Frontal cortex (tissue), 4 donors: ENCODE data around the gene DTHD1. TPM values are rescaled to one million over a fixed set of nuclear protein-coding genes. Genes with fewer than 3 reads are reported as not detected.

Experiments used
- DNase-seq, 2 donors: peaks; one replicate each; pipeline ENCODE4 v3.0.0; 2012; ENCODE audit warnings: low spot score in 2 of 2
- FAIRE-seq: peaks from 2 replicates; lab custom pipeline; 2012; peaks lifted over from hg19 to GRCh38; lab: Jason Lieb, UNC
- total RNA-seq: library from RNA; depleted of rRNA; stranded (reverse); fragments of >200 nt; gene quantifications from one replicate; pipeline ENCODE4 v1.2.3, GENCODE V29; 2014
- donor health status: control.
- donor health status: control.
- donor health status: control.

The DTHD1 gene
- total RNA-seq, 1 donor from 2014 or later: under 0.01 TPM

DNA sequence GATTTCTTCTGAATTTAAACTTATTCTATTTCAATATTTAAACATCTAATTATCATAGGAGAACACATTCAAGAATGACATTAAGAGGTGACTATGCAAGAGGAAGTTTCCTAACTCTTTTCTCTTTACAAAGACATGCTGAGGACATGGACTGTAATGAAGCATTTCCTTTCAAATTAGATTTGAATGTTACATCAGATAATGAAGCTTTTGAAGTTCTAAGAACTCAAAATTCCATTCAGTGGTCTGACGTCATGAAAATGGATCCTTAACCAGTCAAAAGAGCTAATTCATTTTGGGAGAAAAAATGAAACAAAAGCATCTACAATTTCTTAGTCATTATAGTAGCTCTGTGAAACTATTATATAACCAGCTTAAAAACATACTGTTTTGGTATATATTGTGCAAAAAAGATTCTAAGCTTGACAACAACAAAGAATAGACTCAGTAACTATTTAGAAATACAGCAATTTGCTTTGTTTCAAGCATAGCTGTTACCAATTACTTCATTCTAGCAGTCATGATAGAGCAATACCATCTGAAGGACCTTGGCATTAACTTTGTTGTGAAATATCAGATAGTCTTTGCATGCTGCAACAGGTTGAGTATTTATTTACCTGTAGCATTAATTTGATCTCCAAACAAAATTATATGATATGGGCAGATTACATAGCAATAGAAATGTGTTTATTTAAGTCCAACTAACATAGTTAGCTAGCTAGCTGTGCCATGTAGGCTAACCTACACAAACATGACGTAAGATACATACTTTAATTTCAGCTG, 13.7 kb upstream of the DTHD1 start:
- DNase-seq (no peak), FAIRE-seq (no peak)

DNA sequence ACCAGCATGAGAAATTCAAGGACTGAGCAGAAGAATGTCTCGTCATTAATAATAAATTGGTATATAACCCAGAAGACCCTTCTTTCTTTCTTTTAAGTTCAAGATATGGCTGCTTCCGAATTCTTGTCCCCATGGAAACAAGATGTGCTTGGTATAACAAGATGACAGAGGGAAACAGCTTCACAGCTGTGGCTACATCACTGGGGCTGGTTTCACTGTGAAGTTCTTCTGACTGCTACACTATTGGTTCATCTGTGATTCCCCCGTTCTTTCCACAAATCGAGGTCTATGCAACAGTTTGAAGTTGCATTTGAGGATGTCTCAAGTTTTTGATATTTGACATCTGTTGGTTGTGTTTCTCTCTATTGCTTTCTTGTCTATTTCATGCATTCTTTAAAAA, 12.3 kb upstream of the DTHD1 start:
- no peak for DNase-seq
- FAIRE-seq: no peak

DNA sequence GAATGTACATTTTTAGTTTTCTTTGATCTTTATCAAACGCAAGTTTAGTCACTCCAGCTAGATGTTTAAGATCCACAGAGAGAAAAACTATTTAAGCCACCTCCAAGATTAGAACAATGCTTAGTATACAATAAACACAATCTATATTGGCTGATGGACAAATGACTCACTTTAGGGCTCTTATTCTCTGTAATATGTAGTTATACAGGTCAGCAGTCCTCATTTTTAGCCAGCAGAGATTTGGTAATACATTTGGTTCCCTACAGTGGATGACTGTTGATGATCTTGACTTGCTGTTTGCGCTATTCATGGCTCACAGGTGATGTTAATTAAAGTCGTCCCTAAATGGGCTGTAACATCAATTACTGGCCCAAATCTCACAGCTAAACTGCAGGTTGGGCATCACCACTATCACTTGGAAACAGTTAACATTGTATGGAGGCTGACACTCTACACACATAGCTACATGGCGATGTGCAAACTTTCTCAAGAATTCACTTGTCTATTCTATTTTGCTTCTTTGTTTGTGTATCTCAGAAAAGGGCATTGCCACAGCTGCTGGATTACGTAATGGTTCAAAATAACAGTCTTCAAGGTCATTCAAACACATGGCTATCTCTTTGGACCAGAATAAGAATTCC, 11.8 kb upstream of the DTHD1 start:
- DNase-seq: no peak
- FAIRE-seq: no peak

DNA sequence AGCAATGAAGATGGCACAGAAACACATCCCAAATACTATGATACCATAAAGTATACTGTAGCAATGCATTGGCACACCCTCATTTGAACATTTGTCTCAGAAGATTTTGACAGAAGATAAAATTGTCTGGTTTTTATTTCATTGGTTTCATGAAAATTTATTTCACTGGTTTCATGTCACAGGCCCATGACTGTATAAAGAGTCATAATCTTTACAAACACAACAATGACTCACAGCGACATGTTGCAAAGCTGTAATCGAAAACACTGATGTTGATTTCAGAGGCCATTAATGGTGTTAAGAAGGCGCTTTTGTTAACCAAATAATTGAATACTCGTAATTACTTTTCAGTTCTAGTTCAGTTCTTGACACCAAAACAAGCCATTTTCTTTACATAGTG, 8.1 kb upstream of the DTHD1 start:
- no peak for FAIRE-seq
- DNase-seq: no peak

DNA sequence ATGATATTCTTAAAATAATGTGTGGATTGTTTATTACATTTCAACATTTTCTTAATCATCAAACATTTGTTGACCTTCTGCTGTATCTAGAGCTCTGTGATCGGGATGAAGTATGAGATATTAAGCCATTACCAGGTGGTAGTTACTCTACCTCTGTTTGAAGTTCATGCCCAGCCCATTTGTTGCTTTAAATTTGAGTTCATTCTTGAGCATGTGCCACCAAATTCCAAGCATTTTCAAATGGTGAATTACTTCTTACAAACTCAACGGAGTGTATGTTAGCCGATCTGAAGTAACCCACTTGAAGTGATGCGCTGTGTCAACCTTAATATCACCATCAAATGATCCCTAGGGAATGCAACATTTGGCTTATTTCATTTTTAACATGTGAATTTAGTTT, 7.3 kb upstream of the DTHD1 start:
- FAIRE-seq: no peak
- no peak for DNase-seq

GRCh38 chr4:36277533-36277932, 3.9 kb upstream of the DTHD1 start:
- FAIRE-seq (no peak), DNase-seq (no peak)

- DNase-seq (no peak), FAIRE-seq (no peak)
These were observed 2.6 kb upstream of the DTHD1 start for GRCh38 chr4:36278789-36279188.

DNA sequence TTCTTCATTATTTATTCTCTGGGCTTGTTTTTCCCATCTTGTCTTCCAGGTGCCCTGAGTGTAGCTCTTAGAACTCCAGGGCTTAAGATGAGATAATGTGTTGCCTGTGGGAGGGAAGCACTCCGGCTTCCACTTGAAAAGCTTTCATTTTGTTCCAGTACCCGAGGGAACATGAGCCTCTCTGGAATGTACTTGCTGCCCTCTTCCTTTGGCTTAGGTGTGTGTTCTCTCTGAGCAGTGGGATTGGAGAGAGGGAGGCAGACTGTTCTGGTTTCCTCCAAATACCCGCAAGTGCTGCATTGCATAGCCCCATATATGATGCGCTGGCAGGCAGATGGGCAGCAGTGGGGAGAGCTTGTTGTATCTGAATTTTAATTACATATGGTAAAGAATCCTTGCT, 861 bp upstream of the DTHD1 start:
- FAIRE-seq: no peak
- DNase-seq: peak in 1 of 2 donors; percentile 12

GRCh38 chr4:36282503-36283030, 1.2 kb downstream of the DTHD1 start:
- FAIRE-seq (no peak), DNase-seq (no peak)

DNA sequence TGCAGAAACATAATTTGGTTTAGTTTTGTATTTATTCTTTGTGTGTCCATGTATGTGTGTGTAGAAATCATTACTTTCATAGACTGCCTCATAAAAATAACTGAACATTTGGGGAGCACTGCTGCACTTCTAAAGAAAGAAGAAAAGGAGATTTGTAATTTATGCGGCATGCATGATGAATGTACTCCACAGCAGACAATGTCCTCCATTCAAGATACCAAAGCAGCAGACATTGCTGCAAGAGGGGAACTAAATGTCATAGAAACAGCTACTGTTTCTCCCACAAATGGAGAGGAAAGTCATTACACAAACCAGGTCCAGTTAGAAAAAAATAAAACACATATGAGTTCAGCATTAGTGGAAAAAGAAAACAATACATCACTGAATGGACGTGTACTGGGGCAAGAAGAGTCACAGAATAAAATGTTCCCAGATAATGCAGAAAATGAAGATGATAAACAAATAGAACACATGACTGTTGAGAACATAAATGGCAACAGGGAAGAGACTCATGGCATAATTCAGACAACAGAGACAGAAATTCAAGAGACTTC, 2.6 kb downstream of the DTHD1 start:
- FAIRE-seq: peak; percentile 26
- DNase-seq: no peak

GRCh38 chr4:36285784-36286480, 4.5 kb downstream of the DTHD1 start:
- FAIRE-seq (no peak), DNase-seq (no peak)

GRCh38 chr4:36286481-36286871, 5.1 kb downstream of the DTHD1 start:
- FAIRE-seq (no peak), DNase-seq (no peak)

DNA sequence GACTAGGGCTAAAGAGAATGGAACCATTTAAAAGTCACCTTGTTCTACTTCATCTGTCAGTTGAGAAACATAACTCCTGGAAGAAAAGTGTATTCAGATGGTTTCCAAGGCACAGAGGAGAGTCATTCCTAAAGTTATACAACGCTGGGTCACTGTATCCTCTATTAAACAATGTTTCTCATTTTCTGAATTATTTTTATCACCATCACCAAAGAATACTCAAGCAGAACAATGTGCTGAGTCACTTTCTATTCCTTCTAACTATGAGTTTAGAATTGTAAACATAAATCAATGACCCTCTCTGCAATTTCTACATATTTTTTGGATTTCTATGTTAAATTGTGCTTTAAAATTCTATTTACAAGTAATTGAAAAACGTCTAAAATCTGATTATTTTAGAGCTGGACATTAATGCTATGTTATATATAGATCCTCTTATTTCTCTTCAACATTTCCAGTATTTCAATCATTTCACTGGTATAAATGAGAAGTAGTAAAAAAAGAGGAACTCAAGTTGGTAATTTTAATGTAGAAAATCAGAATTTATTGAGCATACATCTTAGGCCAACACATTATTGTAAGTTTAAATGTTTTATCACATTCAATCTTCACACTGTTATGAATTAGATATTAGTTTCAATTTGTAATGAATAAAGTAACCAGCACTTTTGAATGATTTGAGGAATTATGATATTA, 7.5 kb downstream of the DTHD1 start:
- DNase-seq (no peak), FAIRE-seq (peak; percentile 70)

- DNase-seq: no peak
- no peak for FAIRE-seq
These were observed 9.2 kb downstream of the DTHD1 start for GRCh38 chr4:36290641-36291040.

- DNase-seq (no peak), FAIRE-seq (no peak)
These were observed 11.3 kb downstream of the DTHD1 start for GRCh38 chr4:36292556-36293188.

DNA sequence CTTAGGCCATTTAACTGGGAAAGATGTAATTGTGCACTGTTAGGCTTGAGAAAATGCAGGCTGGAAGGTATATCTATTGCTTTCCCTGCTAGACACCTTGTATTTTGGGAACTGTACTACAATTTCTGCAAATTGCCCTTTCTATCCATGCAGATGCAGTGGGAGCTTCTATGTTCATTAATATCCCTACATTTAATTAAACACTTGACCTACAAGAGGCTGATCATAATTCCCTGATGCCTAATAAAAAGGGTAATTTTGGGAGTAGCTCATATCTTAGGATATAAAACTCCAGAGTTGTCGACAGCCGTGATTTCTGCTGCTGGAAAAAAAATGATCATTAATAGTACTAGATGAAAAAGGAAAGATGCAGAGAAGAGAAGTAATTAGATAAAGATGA, 19.7 kb downstream of the DTHD1 start:
- no peak for DNase-seq
- FAIRE-seq: no peak

DNA sequence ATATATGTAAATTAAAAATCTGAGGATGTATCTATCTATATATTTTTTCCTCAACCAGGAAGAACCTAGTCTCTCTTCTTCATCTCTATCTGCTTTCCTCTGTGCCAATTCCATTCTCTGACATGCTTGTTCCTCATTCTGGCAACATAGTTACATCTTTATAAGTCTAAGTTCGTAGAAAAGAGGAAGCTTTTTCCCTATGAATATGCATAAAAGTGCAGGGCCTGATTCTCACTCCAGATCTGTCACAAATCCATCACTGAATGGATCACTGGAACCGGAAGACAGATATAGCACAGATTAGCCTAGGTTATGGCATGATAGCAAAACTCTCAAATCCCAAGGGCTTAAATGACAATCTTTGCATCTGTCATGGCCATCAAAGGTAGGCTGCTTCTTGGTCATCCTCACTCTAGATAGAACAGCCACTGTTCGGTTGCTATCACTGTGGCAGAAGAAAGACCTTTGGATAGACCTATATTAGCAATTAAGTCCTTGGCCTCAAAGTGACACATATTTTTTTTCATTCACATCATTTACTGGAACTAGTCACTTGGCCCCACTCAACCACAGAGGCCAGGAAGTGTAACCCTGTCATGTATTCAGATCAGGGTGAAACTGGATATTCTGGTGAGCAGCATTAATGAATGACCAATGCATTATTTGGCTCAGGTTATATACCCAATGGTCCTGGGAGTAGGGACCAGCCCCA, 22.2 kb downstream of the DTHD1 start:
- DNase-seq (no peak), FAIRE-seq (no peak)

GRCh38 chr4:36304138-36304681, 22.8 kb downstream of the DTHD1 start:
- no peak for FAIRE-seq

DNA sequence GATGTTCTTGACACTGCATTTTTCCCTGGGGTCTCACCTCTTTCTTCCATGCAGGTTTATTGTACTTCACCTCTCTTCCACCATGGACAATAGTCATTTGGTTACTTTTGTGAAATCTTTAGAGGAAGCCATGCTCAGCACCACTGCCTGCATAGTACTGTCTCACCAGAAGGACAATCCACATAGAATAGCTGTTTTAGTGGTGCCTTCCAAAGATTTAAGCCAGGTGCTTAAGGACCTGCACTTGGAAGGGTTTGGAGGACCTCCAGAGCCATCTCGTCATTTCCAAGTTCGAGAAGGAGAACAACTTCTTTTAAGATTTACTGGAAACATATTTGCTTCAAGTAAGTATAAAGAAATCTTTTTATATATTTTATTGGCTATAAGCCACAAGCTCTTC, 26.7 kb downstream of the DTHD1 start:
- FAIRE-seq (no peak), DNase-seq (no peak)

More at GRCh38 chr4:36304138-36304681, 22.8 kb downstream of the DTHD1 start:
- DNase-seq: no peak
